AG09319 (cell line): ENCODE results near the gene UNC13A.

ENCODE experiments used
- DNase-seq: peaks from one replicate; pipeline ENCODE4 v3.0.0-alpha.2; 2010; ENCODE audit warnings: low read depth; ENCODE audit errors: extremely low read depth
- TF ChIP-seq, protein P1 (sequence below): IDR thresholded peaks from 2 replicates; pipeline ENCODE4 v1.5.1; 2011; ENCODE audit warnings: low read depth, mild to moderate bottlenecking, inconsistent platforms, low read length, moderate library complexity

UNC13A gene

DNA sequence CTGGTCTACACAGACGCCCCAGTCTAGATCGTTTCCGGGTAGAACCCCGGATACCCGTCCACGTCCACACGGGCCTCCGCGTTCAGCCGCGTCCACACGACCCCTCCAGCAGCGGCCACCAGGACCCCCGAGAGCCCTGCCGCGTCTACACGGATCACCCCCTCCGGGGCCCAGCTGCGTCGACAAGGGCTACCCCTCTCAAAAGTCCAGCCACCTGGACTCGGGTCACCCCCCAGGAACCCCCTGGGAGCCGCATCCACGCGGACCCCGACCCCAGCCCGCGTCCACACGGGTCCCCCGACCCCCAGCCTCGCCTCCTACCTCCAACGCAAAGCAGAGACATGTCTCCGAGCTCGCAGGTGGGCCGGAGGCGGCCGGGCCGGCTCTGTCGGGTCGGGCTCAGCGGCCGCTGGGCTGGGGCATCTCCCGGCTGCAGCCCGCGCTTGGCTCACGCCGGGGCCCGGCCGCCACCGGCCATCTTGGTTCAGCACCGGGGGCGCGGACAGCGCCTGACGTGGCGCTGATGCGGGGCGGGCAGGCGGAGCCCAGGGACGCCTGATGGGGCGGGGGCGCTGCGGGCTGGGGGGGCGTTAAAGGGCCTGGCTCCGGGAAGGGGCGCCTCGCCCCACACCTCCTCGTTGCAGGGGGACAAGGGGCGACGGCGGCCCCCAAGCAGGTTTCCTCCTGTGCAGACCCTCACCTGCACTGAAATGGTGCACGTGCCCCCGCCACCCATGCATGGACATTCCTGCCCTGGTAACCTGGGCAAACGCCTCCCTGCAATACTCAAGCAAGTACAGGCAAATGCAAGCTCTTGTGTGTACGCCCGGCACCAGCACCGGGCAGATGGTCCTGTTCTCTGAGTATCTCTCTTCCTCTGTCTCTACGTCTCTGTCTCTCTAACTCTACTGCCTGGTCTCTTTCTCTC is at the start of gene UNC13A:
UNC13A (minus strand) TSS at position 498 of the 928 bp plus-strand sequence; CDS start at position 343, 155 bp downstream.
- TF ChIP-seq, protein P1, sequence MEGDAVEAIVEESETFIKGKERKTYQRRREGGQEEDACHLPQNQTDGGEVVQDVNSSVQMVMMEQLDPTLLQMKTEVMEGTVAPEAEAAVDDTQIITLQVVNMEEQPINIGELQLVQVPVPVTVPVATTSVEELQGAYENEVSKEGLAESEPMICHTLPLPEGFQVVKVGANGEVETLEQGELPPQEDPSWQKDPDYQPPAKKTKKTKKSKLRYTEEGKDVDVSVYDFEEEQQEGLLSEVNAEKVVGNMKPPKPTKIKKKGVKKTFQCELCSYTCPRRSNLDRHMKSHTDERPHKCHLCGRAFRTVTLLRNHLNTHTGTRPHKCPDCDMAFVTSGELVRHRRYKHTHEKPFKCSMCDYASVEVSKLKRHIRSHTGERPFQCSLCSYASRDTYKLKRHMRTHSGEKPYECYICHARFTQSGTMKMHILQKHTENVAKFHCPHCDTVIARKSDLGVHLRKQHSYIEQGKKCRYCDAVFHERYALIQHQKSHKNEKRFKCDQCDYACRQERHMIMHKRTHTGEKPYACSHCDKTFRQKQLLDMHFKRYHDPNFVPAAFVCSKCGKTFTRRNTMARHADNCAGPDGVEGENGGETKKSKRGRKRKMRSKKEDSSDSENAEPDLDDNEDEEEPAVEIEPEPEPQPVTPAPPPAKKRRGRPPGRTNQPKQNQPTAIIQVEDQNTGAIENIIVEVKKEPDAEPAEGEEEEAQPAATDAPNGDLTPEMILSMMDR = no peak

DNA sequence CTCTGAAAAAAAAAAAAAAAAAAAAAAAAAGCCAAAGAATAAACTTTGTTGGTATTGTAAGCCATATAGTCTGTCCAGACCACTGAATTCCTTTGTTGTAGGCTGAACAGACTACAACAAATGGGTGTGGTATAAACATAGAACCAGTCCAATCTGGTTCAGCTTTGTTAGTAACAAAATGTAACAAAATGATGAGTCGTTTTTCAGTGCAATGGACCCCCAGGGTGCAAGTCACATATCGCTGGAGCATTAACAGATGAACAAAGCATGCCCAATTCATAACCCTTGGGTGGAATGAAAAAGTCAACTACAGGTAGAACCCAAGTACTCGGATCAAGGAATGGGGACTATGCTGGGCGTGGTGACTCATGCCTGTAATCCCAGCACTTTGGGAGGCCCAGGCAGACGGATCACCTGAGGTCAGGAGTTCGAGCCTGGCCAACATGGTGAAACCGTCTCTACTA is 49.6 kb upstream of the UNC13A start:
- TF ChIP-seq, protein P1 = no peak
- DNase-seq = no peak

More for the DNA sequence above, at the start of gene UNC13A:
- DNase-seq = no peak

DNA sequence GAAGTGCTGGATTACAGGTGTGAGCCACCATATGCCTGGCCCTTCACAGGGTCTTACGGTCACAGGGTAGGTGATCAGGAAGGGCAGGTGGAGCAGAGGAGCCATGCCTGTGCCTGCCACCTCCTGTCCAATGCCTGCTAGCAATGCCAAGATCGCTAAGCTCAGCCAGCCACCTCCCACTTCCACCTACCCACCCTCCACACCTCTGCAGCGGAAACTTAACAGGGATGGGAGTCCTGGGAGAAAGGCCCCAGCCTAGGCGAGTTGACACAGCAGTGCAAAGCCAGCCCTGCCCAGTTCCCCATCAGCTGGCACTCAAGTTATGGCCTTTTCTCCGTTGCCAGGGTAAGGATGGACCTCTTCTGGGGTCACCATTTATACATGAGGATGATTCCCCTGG is 47.3 kb upstream of the UNC13A start:
- TF ChIP-seq, protein P1 = no peak
- no peak for DNase-seq

DNA sequence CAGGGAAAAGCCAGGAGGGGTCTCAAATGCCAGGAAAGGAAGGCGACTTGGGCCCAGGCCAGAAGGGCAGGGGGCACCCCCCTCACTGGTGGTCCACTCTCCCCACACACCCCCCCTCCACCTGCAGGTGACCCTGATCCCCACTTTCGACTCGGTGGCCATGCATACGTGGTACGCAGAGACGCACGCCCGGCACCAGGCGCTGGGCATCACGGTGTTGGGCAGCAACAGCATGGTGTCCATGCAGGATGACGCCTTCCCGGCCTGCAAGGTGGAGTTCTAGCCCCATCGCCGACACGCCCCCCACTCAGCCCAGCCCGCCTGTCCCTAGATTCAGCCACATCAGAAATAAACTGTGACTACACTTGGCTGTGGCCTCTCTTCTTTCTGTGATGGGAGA is 46.0 kb upstream of the UNC13A start:
- no peak for DNase-seq
- TF ChIP-seq, protein P1 = no peak

DNA sequence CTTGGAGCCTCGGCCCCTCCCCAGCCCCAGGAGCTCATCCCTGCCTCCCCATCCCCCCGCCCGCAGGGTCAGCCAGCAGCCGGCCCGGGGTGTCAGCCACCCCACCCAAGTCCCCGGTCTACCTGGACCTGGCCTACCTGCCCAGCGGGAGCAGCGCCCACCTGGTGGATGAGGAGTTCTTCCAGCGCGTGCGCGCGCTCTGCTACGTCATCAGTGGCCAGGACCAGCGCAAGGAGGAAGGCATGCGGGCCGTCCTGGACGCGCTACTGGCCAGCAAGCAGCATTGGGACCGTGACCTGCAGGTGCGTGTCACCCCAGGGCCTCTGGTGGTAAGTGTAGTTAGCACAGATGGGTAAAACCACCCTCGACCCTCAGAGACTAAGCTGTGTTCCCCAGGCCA is 45.0 kb upstream of the UNC13A start:
- no peak for DNase-seq

DNA sequence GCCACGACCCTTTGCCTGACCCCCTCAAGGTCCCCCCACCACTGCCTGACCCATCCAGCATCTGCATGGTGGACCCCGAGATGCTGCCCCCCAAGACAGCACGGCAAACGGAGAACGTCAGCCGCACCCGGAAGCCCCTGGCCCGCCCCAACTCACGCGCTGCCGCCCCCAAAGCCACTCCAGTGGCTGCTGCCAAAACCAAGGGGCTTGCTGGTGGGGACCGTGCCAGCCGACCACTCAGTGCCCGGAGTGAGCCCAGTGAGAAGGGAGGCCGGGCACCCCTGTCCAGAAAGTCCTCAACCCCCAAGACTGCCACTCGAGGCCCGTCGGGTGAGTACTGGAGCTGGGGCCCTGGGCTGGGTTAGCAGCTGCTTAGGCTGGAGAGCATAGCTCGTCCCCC is 39.7 kb upstream of the UNC13A start:
- DNase-seq = no peak
- TF ChIP-seq, protein P1 = no peak

More for the DNA sequence above, 45.0 kb upstream of the UNC13A start:
- TF ChIP-seq, protein P1 = no peak

DNA sequence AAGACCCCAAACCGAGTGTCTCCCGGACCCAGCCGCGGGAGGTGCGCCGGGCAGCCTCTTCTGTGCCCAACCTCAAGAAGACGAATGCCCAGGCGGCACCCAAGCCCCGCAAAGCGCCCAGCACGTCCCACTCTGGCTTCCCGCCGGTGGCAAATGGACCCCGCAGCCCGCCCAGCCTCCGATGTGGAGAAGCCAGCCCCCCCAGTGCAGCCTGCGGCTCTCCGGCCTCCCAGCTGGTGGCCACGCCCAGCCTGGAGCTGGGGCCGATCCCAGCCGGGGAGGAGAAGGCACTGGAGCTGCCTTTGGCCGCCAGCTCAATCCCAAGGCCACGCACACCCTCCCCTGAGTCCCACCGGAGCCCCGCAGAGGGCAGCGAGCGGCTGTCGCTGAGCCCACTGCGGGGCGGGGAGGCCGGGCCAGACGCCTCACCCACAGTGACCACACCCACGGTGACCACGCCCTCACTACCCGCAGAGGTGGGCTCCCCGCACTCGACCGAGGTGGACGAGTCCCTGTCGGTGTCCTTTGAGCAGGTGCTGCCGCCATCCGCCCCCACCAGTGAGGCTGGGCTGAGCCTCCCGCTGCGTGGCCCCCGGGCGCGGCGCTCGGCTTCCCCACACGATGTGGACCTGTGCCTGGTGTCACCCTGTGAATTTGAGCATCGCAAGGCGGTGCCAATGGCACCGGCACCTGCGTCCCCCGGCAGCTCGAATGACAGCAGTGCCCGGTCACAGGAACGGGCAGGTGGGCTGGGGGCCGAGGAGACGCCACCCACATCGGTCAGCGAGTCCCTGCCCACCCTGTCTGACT is 39.0 kb upstream of the UNC13A start:
- no peak for DNase-seq
- TF ChIP-seq, protein P1 = no peak
